Measurements from ENCODE around the gene MAT1A. TPM values are rescaled to one million over a fixed set of nuclear protein-coding genes. Genes with fewer than 3 reads are reported as not detected.
A peak's percentile ranks its signal among the peaks of the same experiment; 100 is the strongest.

The MAT1A gene
- total and polyA plus RNA-seq, 2 of the 13 experiments (the other 11 are each of a cell fraction or from before 2014, with no cell fraction given) = 57.1 to 76.9 TPM

DNA sequence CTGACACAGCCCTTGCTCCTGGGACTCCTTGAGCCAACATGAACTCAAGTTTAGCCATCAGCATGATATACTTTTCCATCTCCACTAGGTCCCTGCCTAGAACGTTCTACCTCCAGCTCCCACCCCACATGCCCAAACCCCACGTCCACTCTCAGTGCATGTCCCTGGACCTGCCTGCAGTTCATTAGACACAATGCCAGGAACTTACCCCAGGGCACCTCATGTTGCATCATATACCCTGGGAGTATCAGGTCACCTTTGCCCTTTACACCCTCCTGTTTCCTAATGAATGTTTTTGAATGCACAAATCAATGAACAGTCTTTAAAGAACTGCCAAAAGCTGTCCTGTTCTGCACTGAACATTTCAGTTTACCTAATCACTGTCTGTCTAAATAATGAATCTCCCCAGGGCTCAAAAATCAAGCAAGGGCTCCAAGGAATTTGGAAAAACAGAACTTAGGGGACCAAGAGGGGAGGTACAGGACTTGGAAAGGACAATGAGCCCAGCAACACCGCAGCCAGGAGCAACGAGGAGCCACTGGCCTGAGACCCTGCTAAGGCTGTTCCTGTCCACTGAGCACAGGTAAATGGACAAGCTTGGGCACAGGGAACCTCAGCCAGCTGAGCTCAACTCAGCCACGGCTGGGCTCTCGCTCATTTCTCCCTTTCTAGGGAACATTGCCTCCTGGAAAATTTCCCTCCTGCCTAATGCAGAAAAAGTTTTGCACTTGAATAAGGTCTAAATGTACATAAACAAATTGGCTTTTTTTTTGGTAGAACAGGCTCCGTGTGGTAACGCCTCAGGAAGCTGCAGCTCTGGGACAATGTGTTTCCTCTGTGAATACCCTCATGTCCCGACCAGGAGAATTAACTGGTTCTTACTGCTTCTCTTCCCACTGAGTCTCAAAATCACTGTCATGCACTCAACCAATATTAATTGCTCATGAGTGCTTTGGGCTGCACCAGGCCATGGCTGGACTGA, 7.4 kb downstream of the MAT1A start (continued):
- TF ChIP-seq, protein P1, sequence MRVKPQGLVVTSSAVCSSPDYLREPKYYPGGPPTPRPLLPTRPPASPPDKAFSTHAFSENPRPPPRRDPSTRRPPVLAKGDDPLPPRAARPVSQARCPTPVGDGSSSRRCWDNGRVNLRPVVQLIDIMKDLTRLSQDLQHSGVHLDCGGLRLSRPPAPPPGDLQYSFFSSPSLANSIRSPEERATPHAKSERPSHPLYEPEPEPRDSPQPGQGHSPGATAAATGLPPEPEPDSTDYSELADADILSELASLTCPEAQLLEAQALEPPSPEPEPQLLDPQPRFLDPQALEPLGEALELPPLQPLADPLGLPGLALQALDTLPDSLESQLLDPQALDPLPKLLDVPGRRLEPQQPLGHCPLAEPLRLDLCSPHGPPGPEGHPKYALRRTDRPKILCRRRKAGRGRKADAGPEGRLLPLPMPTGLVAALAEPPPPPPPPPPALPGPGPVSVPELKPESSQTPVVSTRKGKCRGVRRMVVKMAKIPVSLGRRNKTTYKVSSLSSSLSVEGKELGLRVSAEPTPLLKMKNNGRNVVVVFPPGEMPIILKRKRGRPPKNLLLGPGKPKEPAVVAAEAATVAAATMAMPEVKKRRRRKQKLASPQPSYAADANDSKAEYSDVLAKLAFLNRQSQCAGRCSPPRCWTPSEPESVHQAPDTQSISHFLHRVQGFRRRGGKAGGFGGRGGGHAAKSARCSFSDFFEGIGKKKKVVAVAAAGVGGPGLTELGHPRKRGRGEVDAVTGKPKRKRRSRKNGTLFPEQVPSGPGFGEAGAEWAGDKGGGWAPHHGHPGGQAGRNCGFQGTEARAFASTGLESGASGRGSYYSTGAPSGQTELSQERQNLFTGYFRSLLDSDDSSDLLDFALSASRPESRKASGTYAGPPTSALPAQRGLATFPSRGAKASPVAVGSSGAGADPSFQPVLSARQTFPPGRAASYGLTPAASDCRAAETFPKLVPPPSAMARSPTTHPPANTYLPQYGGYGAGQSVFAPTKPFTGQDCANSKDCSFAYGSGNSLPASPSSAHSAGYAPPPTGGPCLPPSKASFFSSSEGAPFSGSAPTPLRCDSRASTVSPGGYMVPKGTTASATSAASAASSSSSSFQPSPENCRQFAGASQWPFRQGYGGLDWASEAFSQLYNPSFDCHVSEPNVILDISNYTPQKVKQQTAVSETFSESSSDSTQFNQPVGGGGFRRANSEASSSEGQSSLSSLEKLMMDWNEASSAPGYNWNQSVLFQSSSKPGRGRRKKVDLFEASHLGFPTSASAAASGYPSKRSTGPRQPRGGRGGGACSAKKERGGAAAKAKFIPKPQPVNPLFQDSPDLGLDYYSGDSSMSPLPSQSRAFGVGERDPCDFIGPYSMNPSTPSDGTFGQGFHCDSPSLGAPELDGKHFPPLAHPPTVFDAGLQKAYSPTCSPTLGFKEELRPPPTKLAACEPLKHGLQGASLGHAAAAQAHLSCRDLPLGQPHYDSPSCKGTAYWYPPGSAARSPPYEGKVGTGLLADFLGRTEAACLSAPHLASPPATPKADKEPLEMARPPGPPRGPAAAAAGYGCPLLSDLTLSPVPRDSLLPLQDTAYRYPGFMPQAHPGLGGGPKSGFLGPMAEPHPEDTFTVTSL (CRISPR knock-in tag; IDR thresholded peaks at IDR 0.05; ENCODE audit: borderline replicate concordance) = peak; percentile 77; the same call in 1 of the 2 replicates
- TF ChIP-seq ZNF746 (CRISPR knock-in tag; IDR thresholded peaks at IDR 0.05) (0 out of 2 replicates have a peak, but pooled peaks have one; percentile 73), HCFC1 (IDR thresholded peaks at IDR 0.05; ENCODE audit: low read depth, low read length) (no peak), KDM2A (CRISPR knock-in tag; IDR thresholded peaks at IDR 0.05; ENCODE audit: borderline replicate concordance, low read depth) (peak; percentile 20; the same call in 1 of the 2 replicates), ZNF614 (CRISPR knock-in tag; IDR thresholded peaks at IDR 0.05; ENCODE audit: borderline replicate concordance) (peak; percentile 97; the same call in 1 of the 2 replicates), YEATS2 (CRISPR knock-in tag; IDR thresholded peaks at IDR 0.05; ENCODE audit: borderline replicate concordance) (0 out of 2 replicates have a peak, but pooled peaks have one; percentile 13), SOX6 (IDR thresholded peaks at IDR 0.05) (no peak), SOX6 (CRISPR knock-in tag; IDR thresholded peaks at IDR 0.05) (peak; percentile 96), HMG20B (CRISPR knock-in tag; conservative IDR thresholded peaks at IDR 0.05) (peak; percentile 90), SUZ12 (IDR thresholded peaks at IDR 0.05; ENCODE audit: low read depth, low read length) (no peak)
- TF ChIP-seq, protein P2, sequence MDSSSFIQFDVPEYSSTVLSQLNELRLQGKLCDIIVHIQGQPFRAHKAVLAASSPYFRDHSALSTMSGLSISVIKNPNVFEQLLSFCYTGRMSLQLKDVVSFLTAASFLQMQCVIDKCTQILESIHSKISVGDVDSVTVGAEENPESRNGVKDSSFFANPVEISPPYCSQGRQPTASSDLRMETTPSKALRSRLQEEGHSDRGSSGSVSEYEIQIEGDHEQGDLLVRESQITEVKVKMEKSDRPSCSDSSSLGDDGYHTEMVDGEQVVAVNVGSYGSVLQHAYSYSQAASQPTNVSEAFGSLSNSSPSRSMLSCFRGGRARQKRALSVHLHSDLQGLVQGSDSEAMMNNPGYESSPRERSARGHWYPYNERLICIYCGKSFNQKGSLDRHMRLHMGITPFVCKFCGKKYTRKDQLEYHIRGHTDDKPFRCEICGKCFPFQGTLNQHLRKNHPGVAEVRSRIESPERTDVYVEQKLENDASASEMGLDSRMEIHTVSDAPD (CRISPR knock-in tag; IDR thresholded peaks at IDR 0.05) = 0 out of 2 replicates have a peak, but pooled peaks have one; percentile 33
- TF ChIP-seq, protein P3, sequence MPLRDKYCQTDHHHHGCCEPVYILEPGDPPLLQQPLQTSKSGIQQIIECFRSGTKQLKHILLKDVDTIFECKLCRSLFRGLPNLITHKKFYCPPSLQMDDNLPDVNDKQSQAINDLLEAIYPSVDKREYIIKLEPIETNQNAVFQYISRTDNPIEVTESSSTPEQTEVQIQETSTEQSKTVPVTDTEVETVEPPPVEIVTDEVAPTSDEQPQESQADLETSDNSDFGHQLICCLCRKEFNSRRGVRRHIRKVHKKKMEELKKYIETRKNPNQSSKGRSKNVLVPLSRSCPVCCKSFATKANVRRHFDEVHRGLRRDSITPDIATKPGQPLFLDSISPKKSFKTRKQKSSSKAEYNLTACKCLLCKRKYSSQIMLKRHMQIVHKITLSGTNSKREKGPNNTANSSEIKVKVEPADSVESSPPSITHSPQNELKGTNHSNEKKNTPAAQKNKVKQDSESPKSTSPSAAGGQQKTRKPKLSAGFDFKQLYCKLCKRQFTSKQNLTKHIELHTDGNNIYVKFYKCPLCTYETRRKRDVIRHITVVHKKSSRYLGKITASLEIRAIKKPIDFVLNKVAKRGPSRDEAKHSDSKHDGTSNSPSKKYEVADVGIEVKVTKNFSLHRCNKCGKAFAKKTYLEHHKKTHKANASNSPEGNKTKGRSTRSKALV (CRISPR knock-in tag; IDR thresholded peaks at IDR 0.05) = peak; percentile 80; the same call in 1 of the 2 replicates
- TF ChIP-seq, protein P4, sequence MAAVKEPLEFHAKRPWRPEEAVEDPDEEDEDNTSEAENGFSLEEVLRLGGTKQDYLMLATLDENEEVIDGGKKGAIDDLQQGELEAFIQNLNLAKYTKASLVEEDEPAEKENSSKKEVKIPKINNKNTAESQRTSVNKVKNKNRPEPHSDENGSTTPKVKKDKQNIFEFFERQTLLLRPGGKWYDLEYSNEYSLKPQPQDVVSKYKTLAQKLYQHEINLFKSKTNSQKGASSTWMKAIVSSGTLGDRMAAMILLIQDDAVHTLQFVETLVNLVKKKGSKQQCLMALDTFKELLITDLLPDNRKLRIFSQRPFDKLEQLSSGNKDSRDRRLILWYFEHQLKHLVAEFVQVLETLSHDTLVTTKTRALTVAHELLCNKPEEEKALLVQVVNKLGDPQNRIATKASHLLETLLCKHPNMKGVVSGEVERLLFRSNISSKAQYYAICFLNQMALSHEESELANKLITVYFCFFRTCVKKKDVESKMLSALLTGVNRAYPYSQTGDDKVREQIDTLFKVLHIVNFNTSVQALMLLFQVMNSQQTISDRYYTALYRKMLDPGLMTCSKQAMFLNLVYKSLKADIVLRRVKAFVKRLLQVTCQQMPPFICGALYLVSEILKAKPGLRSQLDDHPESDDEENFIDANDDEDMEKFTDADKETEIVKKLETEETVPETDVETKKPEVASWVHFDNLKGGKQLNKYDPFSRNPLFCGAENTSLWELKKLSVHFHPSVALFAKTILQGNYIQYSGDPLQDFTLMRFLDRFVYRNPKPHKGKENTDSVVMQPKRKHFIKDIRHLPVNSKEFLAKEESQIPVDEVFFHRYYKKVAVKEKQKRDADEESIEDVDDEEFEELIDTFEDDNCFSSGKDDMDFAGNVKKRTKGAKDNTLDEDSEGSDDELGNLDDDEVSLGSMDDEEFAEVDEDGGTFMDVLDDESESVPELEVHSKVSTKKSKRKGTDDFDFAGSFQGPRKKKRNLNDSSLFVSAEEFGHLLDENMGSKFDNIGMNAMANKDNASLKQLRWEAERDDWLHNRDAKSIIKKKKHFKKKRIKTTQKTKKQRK (IDR thresholded peaks at IDR 0.05; ENCODE audit: low read length) = no peak

Measured in HepG2 (cell line).